Stomach (tissue), 9 donors: ENCODE measurements around the gene AXIN2. TPM values are rescaled to one million over a fixed set of nuclear protein-coding genes. Genes with fewer than 3 reads are reported as not detected.
A peak's percentile ranks its signal among the peaks of the same experiment; 100 is the strongest.

ENCODE experiments used
- DNase-seq, 2 donors: peaks; one replicate each; pipeline versions ENCODE4 v3.0.0 to v3.0.0-alpha.2; 2013 to 2019
- H3K27ac ChIP-seq, 5 donors: fragments of 200-600 bp in 4 of 5; sonication (generic) in 4 of 5; one replicate each; pipeline ENCODE4 v1.5.1; 2013 to 2019; ENCODE audit warnings: mild to moderate bottlenecking in 1 of 5, moderate library complexity in 1 of 5
- H3K27me3 ChIP-seq, 3 donors: fragments of 200-600 bp; sonication (generic); one replicate each; pipeline ENCODE4 v1.5.1; 2017 to 2019; ENCODE audit warnings: mixed run types in 1 of 3
- H3K36me3 ChIP-seq, 4 donors: fragments of 200-600 bp; sonication (generic); 1 replicate in 3 of 4; 2 replicates in 1 of 4; pipeline ENCODE4 v1.5.1; 2016 to 2019
- H3K4me1 ChIP-seq, 4 donors: fragments of 200-600 bp; sonication (generic); one replicate each; pipeline ENCODE4 v1.5.1; 2016 to 2019
- H3K4me3 ChIP-seq, 4 donors: fragments of 200-600 bp; sonication (generic) in 3 of 4; one replicate each; pipeline ENCODE4 v1.5.1; 2016 to 2019; ENCODE audit warnings: mild to moderate bottlenecking in 1 of 4
- H3K9me3 ChIP-seq, 4 donors: fragments of 200-600 bp; sonication (generic); one replicate each; pipeline ENCODE4 v1.5.1; 2016 to 2019
- EP300 ChIP-seq: sonication (generic); formaldehyde crosslinking; IDR thresholded peaks from one replicate; pipeline ENCODE4 v1.6.1; 2017; ENCODE audit warnings: antibody characterized with exemption
- POLR2A ChIP-seq, 4 donors: fragments of 450-650 bp; IDR thresholded peaks; one replicate each; pipeline ENCODE4 v1.6.1; 2016; ENCODE audit warnings: antibody characterized with exemption in 4 of 4, control low read depth in 2 of 4, mild to moderate bottlenecking in 1 of 4, moderate library complexity in 1 of 4
- POLR2AphosphoS5 ChIP-seq, 3 donors: sonication (generic); formaldehyde crosslinking; IDR thresholded peaks; one replicate each; pipeline ENCODE4 v1.6.1; 2016; ENCODE audit warnings: antibody characterized with exemption in 3 of 3
- WGBS, 5 donors: extraction: QIAGEN DNeasy Blood & Tissue Kit in 3 of 5; methylation state at CpG; one replicate each; pipeline versions ENCODE4 v1.1.5 to v1.1.7; 2013 to 2018; 5-methylcytosine and 5-hydroxymethylcytosine counted together
- intact Hi-C: fragments of 100-400 bp; cut with DNase I; formaldehyde crosslinking; loops from one replicate; pipeline ENCODE4 v1.15.1; 2023; ENCODE audit warnings: low total_unique reads
- polyA plus RNA-seq, 3 donors: library from polyadenylated mRNA; stranded (reverse); fragments of 200-250 nt; gene quantifications; one replicate each; pipeline ENCODE4 v1.2.3, GENCODE V29; 2013
- total RNA-seq, 5 donors: library from RNA; depleted of rRNA; stranded (reverse); fragments of >200 nt; gene quantifications; one replicate each; pipeline versions ENCODE4 v1.1.0 to v1.2.3, GENCODE V29; 2014 to 2016
- TF ChIP-seq, protein P1 (sequence below), 7 experiments: fragments of 450-650 bp in 4 of 7; fragments of 200-600 bp in 3 of 7; sonication (generic) in 3 of 7; IDR thresholded peaks; one replicate each; pipeline ENCODE4 v1.5.1; 2016 to 2019; ENCODE audit warnings: antibody characterized with exemption in 7 of 7, control low read depth in 2 of 7, mild to moderate bottlenecking in 1 of 7
- donor health status: healthy with polysubstance abuse.
- donor health status: Bipolar disorder and iron deficiency.
- donor health status: healthy.

The AXIN2 gene
- total and polyA plus RNA-seq, 8 donors: 2.7 to 46.9 (median 12.0) TPM

DNA sequence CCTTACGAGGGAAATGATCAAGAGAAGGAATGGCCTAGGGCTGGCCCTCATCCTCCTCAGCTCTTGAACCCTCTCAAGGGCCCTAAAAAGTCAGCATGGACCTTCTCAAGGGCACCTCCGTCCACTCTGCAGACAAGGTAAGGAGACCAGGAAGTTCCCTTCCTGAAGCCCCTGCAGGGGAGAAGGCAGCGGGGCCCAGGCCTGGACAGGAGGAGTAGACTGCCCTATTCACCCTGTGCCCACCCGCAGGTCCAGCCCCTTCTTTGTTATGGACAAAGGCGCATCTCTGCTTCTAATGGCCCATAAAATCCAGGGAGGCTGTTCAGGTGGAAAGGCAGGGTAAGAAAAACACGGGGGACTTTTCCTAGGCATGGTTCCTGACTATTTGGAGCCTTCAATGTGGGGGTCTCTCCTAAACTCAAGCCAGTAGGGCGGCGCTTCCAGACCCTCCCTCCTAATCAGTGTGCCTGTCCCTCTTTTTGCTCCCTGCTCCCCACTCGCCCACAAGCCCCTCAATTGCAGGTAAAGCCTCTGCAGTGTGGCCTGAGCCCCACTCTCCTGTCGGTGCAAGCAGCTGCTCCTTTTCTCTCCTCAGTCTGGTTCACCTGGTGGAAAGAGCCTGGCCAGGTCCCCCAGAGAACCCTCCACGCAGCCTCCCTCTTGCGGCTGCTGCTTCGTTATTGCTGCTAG, 28.2 kb downstream of the AXIN2 start:
- intact Hi-C loops: no loop called here
- H3K27me3 ChIP-seq: no peaks in the 10 kb centered on the region
- 80 to 90% (median 85%) methylated on average over 10 to 13 of the region's 13 CpGs for WGBS, 5 donors
- H3K4me1 ChIP-seq: peaks cover 23 to 53% (median 32%) of the 10 kb centered on the region in 4 donors
- H3K4me3 ChIP-seq: no peak overlapping the region
- no peak for DNase-seq
- H3K36me3 ChIP-seq: peaks cover 35 to 84% (median 83%) of the 10 kb centered on the region in 4 donors
- peak overlapping the region in 2 of 5 donors; percentile 58 to 70 for H3K27ac ChIP-seq
- no peak for TF ChIP-seq EP300
- no peak for TF ChIP-seq POLR2A (IDR thresholded peaks at IDR 0.05)
- TF ChIP-seq, protein P1, sequence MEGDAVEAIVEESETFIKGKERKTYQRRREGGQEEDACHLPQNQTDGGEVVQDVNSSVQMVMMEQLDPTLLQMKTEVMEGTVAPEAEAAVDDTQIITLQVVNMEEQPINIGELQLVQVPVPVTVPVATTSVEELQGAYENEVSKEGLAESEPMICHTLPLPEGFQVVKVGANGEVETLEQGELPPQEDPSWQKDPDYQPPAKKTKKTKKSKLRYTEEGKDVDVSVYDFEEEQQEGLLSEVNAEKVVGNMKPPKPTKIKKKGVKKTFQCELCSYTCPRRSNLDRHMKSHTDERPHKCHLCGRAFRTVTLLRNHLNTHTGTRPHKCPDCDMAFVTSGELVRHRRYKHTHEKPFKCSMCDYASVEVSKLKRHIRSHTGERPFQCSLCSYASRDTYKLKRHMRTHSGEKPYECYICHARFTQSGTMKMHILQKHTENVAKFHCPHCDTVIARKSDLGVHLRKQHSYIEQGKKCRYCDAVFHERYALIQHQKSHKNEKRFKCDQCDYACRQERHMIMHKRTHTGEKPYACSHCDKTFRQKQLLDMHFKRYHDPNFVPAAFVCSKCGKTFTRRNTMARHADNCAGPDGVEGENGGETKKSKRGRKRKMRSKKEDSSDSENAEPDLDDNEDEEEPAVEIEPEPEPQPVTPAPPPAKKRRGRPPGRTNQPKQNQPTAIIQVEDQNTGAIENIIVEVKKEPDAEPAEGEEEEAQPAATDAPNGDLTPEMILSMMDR (IDR thresholded peaks at IDR 0.05): no peak
- TF ChIP-seq POLR2AphosphoS5 (IDR thresholded peaks at IDR 0.05): no peak
- no peaks in the 10 kb centered on the region for H3K9me3 ChIP-seq

DNA sequence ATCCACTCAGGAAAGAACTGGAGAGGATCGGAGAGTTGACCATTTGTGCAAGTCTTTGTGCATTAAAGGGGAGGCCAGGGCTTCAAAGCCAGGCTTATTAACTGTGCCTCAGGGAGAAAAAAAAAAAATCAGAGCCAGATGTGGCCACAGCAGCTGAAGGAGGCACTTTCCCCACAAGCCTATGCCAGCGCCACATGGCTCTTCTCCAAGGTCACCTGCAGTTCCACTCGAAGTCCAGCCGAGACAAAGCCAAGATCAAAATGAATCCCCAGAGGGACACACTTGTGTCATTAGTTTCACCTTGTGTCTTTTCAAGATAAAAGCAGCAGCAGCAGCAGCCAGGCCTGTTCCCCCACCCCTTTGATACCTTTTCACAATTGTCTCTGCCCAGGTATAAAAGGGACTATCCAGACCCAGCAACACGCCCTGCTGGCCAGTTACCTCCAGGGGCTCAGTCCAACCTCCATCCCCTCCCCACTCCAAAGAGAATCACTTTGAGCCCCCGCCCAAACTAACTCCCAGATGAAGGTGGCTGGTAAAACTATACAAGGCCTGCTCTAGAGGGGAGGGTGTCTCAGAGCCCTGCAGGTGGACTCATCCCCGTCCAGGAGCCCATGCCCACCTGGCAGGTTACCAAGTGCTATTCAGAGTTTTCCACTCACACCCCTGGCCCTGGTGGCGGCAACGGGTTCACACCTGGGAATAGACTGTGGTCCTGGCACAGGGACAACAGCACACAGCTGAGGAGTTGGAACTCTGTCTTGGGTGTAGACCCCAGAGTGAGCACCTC, 29.2 kb downstream of the AXIN2 start:
- 43 to 56% (median 48%) methylated on average over 7 to 9 of the region's 9 CpGs for WGBS, 5 donors
- H3K27me3 ChIP-seq: no peaks in the 10 kb centered on the region
- TF ChIP-seq POLR2A (IDR thresholded peaks at IDR 0.05) (no peak), POLR2AphosphoS5 (IDR thresholded peaks at IDR 0.05) (no peak), EP300 (no peak)
- TF ChIP-seq, protein P1 (IDR thresholded peaks at IDR 0.05): no peak
- H3K4me1 ChIP-seq: peaks cover 23 to 53% (median 32%) of the 10 kb centered on the region in 4 donors
- DNase-seq: peak in 1 of 2 donors; percentile 44
- H3K36me3 ChIP-seq: peaks cover 33 to 80% (median 77%) of the 10 kb centered on the region in 4 donors
- peak overlapping the region in 4 of 5 donors; percentile 57 to 70 (median 58) for H3K27ac ChIP-seq
- intact Hi-C loops: no loop called here
- H3K4me3 ChIP-seq: no peak overlapping the region
- no peaks in the 10 kb centered on the region for H3K9me3 ChIP-seq

DNA sequence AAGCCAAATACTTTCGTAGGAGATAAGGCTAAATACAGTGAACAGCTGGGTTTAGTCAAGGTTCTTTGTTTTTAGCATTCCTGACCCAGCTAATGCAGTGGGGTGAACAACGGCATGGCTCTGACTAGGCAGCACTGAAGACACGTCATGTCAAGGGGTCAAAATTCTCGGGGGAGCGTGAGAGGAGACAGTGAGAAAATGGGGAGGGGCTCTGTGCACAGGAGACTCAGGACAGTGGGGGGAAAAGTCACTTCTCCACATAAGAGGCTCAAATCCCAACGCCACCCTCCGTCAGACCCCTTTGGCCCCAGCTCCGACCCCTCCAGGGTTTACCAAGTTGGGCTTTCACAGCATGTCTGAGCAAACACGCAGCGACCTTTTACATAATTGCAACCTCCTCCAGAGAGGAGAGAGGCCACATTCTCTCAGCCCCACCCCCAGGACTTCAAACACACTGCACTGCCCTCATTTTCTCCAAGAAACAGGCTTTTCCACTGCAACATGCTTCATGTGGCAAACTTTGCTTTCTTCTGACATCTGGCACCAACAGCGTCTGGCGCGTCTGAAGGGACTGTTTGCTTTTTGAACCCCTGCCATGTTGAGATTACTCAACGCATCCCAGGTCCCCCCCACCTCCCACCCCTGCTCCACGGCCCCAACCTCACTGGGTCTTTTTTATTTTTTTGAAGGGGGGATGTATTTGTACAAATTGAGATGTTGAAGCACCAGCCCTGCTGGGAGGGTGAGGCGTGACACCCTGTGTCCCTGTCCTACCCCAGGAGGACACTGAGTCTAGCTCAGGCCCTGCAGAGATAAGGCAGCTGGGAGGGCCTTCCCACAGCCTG, 30.0 kb downstream of the AXIN2 start:
- peak overlapping the region in 4 of 5 donors; percentile 57 to 70 (median 58) for H3K27ac ChIP-seq
- H3K36me3 ChIP-seq: peaks cover 26 to 72% (median 68%) of the 10 kb centered on the region in 4 donors
- no peaks in the 10 kb centered on the region for H3K27me3 ChIP-seq
- 18 to 47% (median 36%) methylated on average over 15 to 16 of the region's 16 CpGs for WGBS, 5 donors
- DNase-seq: peak in 1 of 2 donors; percentile 88
- no peak overlapping the region for H3K4me3 ChIP-seq
- TF ChIP-seq POLR2A (IDR thresholded peaks at IDR 0.05) (no peak), EP300 (no peak), POLR2AphosphoS5 (IDR thresholded peaks at IDR 0.05) (no peak)
- TF ChIP-seq, protein P1 (IDR thresholded peaks at IDR 0.05): peak in 1 of 7 experiments; percentile 33
- intact Hi-C loops: no loop called here
- H3K9me3 ChIP-seq: no peaks in the 10 kb centered on the region
- H3K4me1 ChIP-seq: peaks cover 23 to 47% (median 32%) of the 10 kb centered on the region in 4 donors
